ENCODE data around the gene BCL10.

BCL10 gene

GRCh38 chr1:85220756-85221201 lies 55.7 kb downstream of the BCL10 start:
- no peak for DNase-seq (ENCODE audit: low spot score)

GRCh38 chr1:85219853-85220610 lies 56.4 kb downstream of the BCL10 start:
- DNase-seq (ENCODE audit: low spot score): no peak

- DNase-seq (ENCODE audit: low spot score): no peak
Observed at GRCh38 chr1:85216697-85217096, 59.7 kb downstream of the BCL10 start.
